Tibial nerve (tissue), 4 donors: Measurements from ENCODE around the gene TEKT1. TPM values are rescaled to one million over a fixed set of nuclear protein-coding genes. Genes with fewer than 3 reads are reported as not detected.

Source experiments
- DNase-seq, 2 donors: peaks; one replicate each; pipeline ENCODE4 v3.0.0-alpha.2; 2019; ENCODE audit warnings: low spot score in 2 of 2
- H3K27ac ChIP-seq, 4 donors: fragments of 200-600 bp; sonication (generic) in 3 of 4; one replicate each; pipeline ENCODE4 v1.5.1; 2017 to 2019; ENCODE audit warnings: mild to moderate bottlenecking in 1 of 4
- H3K27me3 ChIP-seq, 2 donors: fragments of 200-600 bp; sonication (generic) in 1 of 2; one replicate each; pipeline versions ENCODE4 v1.5.1 to v1.6.0; 2017 to 2019
- H3K36me3 ChIP-seq, 3 donors: fragments of 200-600 bp; sonication (generic); one replicate each; pipeline ENCODE4 v1.5.1; 2018 to 2019
- H3K4me1 ChIP-seq, 4 donors: fragments of 200-600 bp; sonication (generic) in 3 of 4; one replicate each; pipeline ENCODE4 v1.5.1; 2017 to 2019
- H3K4me3 ChIP-seq, 4 donors: fragments of 200-600 bp; sonication (generic) in 3 of 4; one replicate each; pipeline ENCODE4 v1.5.1; 2017 to 2019; ENCODE audit warnings: mild to moderate bottlenecking in 1 of 4, moderate library complexity in 1 of 4
- H3K9me3 ChIP-seq, 4 donors: fragments of 200-600 bp; sonication (generic) in 3 of 4; one replicate each; pipeline ENCODE4 v1.5.1; 2017 to 2019
- EP300 ChIP-seq, 2 donors: sonication (generic); formaldehyde crosslinking; IDR thresholded peaks; one replicate each; pipeline ENCODE4 v1.6.1; 2017; ENCODE audit warnings: antibody characterized with exemption in 2 of 2, mild to moderate bottlenecking in 1 of 2
- POLR2A ChIP-seq, 2 donors: fragments of 450-650 bp; IDR thresholded peaks; one replicate each; pipeline ENCODE4 v1.6.1; 2017; ENCODE audit warnings: antibody characterized with exemption in 2 of 2, mild to moderate bottlenecking in 2 of 2, moderate library complexity in 2 of 2
- WGBS, 2 donors: methylation state at CpG; one replicate each; pipeline ENCODE4 v1.1.5; 2018; 5-methylcytosine and 5-hydroxymethylcytosine counted together
- small RNA-seq: library from RNA; depleted of rRNA; stranded (forward); fragments of <200 nt; gene quantifications from one replicate; pipeline ENCODE3, GENCODE V24; 2016
- total RNA-seq, 4 donors: library from RNA; depleted of rRNA; stranded (reverse); fragments of >200 nt; gene quantifications; one replicate each; pipeline ENCODE4 v1.1.0, GENCODE V29; 2016
- TF ChIP-seq, protein P1 (sequence below), 5 experiments: fragments of 200-600 bp in 3 of 5; fragments of 450-650 bp in 2 of 5; sonication (generic) in 3 of 5; IDR thresholded peaks; one replicate each; pipeline ENCODE4 v1.5.1; 2016 to 2019; ENCODE audit warnings: antibody characterized with exemption in 5 of 5, mild to moderate bottlenecking in 3 of 5, moderate library complexity in 2 of 5

Gene TEKT1
- total RNA-seq, 4 donors from 2014 or later: not detected

DNA sequence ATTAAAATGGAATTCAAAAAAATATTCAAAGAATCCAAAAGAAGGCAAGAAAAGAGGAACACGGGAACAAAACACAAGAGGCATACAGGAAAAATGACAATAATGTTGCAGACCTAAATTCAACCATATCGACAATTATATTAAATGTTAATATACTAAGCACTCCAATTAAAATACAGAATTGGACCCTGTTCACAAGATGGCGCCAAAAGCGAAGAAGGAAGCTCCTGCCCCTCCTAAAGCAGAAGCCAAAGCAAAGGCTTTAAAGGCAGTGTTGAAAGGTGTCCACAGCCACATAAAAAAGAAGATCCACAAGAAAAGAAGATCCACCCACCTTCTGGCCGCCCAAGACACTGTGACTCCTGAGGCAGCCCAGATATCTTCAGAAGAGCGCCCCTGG is 82.0 kb downstream of the TEKT1 start:
- 81 to 90% methylated on average over 6 of the region's 6 CpGs for WGBS, 2 donors
- no peak for DNase-seq
- no peak for TF ChIP-seq EP300 (IDR thresholded peaks at IDR 0.05)
- TF ChIP-seq, protein P1, sequence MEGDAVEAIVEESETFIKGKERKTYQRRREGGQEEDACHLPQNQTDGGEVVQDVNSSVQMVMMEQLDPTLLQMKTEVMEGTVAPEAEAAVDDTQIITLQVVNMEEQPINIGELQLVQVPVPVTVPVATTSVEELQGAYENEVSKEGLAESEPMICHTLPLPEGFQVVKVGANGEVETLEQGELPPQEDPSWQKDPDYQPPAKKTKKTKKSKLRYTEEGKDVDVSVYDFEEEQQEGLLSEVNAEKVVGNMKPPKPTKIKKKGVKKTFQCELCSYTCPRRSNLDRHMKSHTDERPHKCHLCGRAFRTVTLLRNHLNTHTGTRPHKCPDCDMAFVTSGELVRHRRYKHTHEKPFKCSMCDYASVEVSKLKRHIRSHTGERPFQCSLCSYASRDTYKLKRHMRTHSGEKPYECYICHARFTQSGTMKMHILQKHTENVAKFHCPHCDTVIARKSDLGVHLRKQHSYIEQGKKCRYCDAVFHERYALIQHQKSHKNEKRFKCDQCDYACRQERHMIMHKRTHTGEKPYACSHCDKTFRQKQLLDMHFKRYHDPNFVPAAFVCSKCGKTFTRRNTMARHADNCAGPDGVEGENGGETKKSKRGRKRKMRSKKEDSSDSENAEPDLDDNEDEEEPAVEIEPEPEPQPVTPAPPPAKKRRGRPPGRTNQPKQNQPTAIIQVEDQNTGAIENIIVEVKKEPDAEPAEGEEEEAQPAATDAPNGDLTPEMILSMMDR (IDR thresholded peaks at IDR 0.05): no peak
- no peak for TF ChIP-seq POLR2A (IDR thresholded peaks at IDR 0.05)
- Histone ChIP-seq H3K36me3 (no peaks in the 10 kb centered on the region), H3K27ac (no peak overlapping the region), H3K4me1 (peaks cover 0 to 25% (median 17%) of the 10 kb centered on the region in 4 donors), H3K27me3 (no peaks in the 10 kb centered on the region), H3K4me3 (no peak overlapping the region), H3K9me3 (no peaks in the 10 kb centered on the region)

DNA sequence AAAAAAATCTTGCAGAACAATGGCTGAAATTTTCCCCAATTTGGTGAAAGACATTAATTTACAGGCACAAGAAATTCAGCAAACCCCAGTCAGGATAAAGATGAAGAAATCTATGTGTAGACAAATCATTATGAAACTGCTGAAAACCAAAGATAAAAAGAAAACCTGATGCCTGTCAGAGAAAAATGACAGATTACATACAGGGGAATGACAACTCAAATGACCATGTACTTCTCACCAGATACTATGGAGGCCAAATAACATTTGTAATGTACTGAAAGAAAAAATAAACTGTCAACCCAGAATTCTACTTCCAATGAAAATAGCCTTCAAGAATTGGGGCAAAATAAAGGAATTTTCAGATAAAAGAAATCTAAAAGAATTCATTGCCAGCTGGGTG is 82.9 kb downstream of the TEKT1 start:
- Histone ChIP-seq H3K27ac (no peak overlapping the region), H3K4me1 (peaks cover 0 to 20% (median 15%) of the 10 kb centered on the region in 4 donors), H3K4me3 (no peak overlapping the region), H3K9me3 (no peaks in the 10 kb centered on the region), H3K36me3 (no peaks in the 10 kb centered on the region), H3K27me3 (no peaks in the 10 kb centered on the region)
- TF ChIP-seq POLR2A (IDR thresholded peaks at IDR 0.05) (no peak), EP300 (IDR thresholded peaks at IDR 0.05) (no peak)
- TF ChIP-seq, protein P1 (IDR thresholded peaks at IDR 0.05): no peak
- DNase-seq: no peak

Small RNAs within 50 kb of the gene (small RNA-seq; reads per million reads assigned to genes)
- gene AC004706.2: not detected

Other genes starting within 250 kb of the TEKT1 start
- 10 to 100 TPM; 14.1 to 24.0 (median 16.9) TPM for gene KIAA0753, start 191.0 kb downstream of the TEKT1 start, total RNA-seq
- gene TXNDC17, start 190.7 kb downstream of the TEKT1 start, total RNA-seq: 100 to 1,000 TPM in 1 of 4 donors, 10 to 100 TPM in 3; 31.8 to 124 (median 85.6) TPM
- gene MED31, start 180.1 kb downstream of the TEKT1 start, total RNA-seq: 10 to 100 TPM in 1 of 4 donors, 1 to 10 TPM in 3; 4.5 to 12.6 (median 6.6) TPM
- gene C17orf100, start 180.0 kb downstream of the TEKT1 start, total RNA-seq: 1 to 10 TPM in 3 of 4 donors, not detected in 1; 2.1 to 3.9 (median 3.5) TPM
- not detected for gene SLC13A5, start 118.4 kb downstream of the TEKT1 start, total RNA-seq
- gene XAF1, start 75.7 kb downstream of the TEKT1 start, total RNA-seq: 10 to 100 TPM; 25.2 to 50.3 (median 45.6) TPM
- under 1 TPM in 2 of 4 donors, not detected in 2; 0.20 to 0.21 TPM for gene FBXO39, start 55.5 kb downstream of the TEKT1 start, total RNA-seq
- not detected for gene ALOX12, start 164.3 kb upstream of the TEKT1 start, total RNA-seq
- gene RNASEK, start 180.9 kb upstream of the TEKT1 start, total RNA-seq: 10 to 100 TPM; 17.8 to 83.4 (median 54.6) TPM
- gene BCL6B, start 191.3 kb upstream of the TEKT1 start, total RNA-seq: 1 to 10 TPM; 1.9 to 8.1 (median 3.2) TPM
- gene SLC16A13, start 204.3 kb upstream of the TEKT1 start, total RNA-seq: 1 to 10 TPM in 2 of 4 donors, under 1 TPM in 2; 0.22 to 1.8 (median 1.1) TPM
- gene SLC16A11, start 212.4 kb upstream of the TEKT1 start, total RNA-seq: under 1 TPM in 1 of 4 donors, not detected in 3; 0.78 TPM
- gene CLEC10A, start 248.5 kb upstream of the TEKT1 start, total RNA-seq: 10 to 100 TPM in 2 of 4 donors, 1 to 10 TPM in 2; 2.2 to 19.8 (median 10.3) TPM